H1 (cell line): ENCODE data around the gene DELE1. TPM values are rescaled to one million over a fixed set of nuclear protein-coding genes. Genes with fewer than 3 reads are reported as not detected.

ENCODE experiments used
- CTCF ChIA-PET: fragments of 300-600 bp; sonication (Branson Sonifier 250); formaldehyde crosslinking; loops from one replicate; lab custom pipeline; 2021; ENCODE audit not compliant: partially characterized antibody; lab: Charles Lee
- POLR2A ChIA-PET: fragments of 300-600 bp; sonication (Branson Sonifier 250); formaldehyde crosslinking; loops from one replicate; lab custom pipeline; 2021; ENCODE audit warnings: inconsistent platforms; ENCODE audit not compliant: partially characterized antibody; lab: Charles Lee
- DNase-seq, 2 experiments: peaks; one replicate each; pipeline versions ENCODE4 v3.0.0 to v3.0.0-alpha.2; 2010 to 2022; ENCODE audit warnings: low spot score in 2 of 2, low read depth in 1 of 2, mixed read lengths in 1 of 2
- FAIRE-seq: peaks from 2 replicates; lab custom pipeline; 2011; peaks lifted over from hg19 to GRCh38; lab: Jason Lieb, UNC
- H2AFZ ChIP-seq: 2 replicates; pipeline ENCODE4 v1.8.1; 2012; ENCODE audit warnings: low read length, inconsistent platforms
- H2AK5ac ChIP-seq: 2 replicates; pipeline ENCODE4 v1.6.1; 2013; ENCODE audit warnings: low read depth, low read length
- H2BK120ac ChIP-seq: replicated peaks from 2 replicates; pipeline ENCODE3; 2013; ENCODE audit warnings: low read depth, low read length, inconsistent platforms
- H2BK12ac ChIP-seq: 2 replicates; pipeline ENCODE4 v1.6.1; 2013; ENCODE audit warnings: low read depth, low read length
- H2BK15ac ChIP-seq: 2 replicates; pipeline ENCODE4 v1.6.1; 2013; ENCODE audit warnings: low read length
- H2BK20ac ChIP-seq: 2 replicates; pipeline ENCODE4 v1.6.1; 2013; ENCODE audit warnings: low read length
- H2BK5ac ChIP-seq: 2 replicates; pipeline ENCODE4 v1.6.1; 2013; ENCODE audit warnings: low read depth, low read length
- H3K14ac ChIP-seq: 2 replicates; pipeline ENCODE4 v1.6.1; 2013; ENCODE audit warnings: inconsistent platforms; ENCODE audit not compliant: insufficient read length
- H3K18ac ChIP-seq: 2 replicates; pipeline ENCODE4 v1.6.1; 2013; ENCODE audit warnings: low read length; ENCODE audit errors: extremely low read depth
- H3K23ac ChIP-seq: 2 replicates; pipeline ENCODE4 v1.6.1; 2013; ENCODE audit warnings: inconsistent platforms; ENCODE audit not compliant: insufficient read length
- H3K23me2 ChIP-seq: 2 replicates; pipeline ENCODE4 v1.6.1; 2013; ENCODE audit warnings: low read depth, low read length
- H3K27ac ChIP-seq: 2 replicates; pipeline ENCODE4 v1.6.1; 2011; ENCODE audit warnings: low read depth, low read length, inconsistent platforms
- H3K27me3 ChIP-seq, 4 experiments: replicated peaks in 1 of 4; 1 replicate in 1 of 4; 2 replicates in 3 of 4; pipeline versions ENCODE4 v1.6.1 to v1.8.1; 2011 to 2013; ENCODE audit warnings: low read length in 3 of 4, mild to moderate bottlenecking in 3 of 4, inconsistent platforms in 2 of 4, mixed read lengths in 2 of 4, moderate library complexity in 1 of 4; ENCODE audit not compliant: control insufficient read depth in 3 of 4, insufficient read depth in 3 of 4; ENCODE audit errors: extremely low read depth in 1 of 4
- H3K36me3 ChIP-seq, 4 experiments: 2 replicates each; pipeline versions ENCODE4 v1.6.1 to v1.8.1; 2011 to 2013; ENCODE audit warnings: mild to moderate bottlenecking in 4 of 4, low read length in 3 of 4, moderate library complexity in 2 of 4, control low read depth in 1 of 4, inconsistent platforms in 1 of 4; ENCODE audit not compliant: insufficient read depth in 4 of 4, control insufficient read depth in 2 of 4
- H3K4ac ChIP-seq: replicated peaks from 2 replicates; pipeline ENCODE3; 2013; ENCODE audit warnings: low read length, low read depth, mixed read lengths, inconsistent platforms; ENCODE audit not compliant: insufficient read length
- H3K4me1 ChIP-seq, 4 experiments: replicated peaks in 1 of 4; 1 replicate in 1 of 4; 2 replicates in 3 of 4; pipeline versions ENCODE4 v1.6.1 to v1.8.1; 2011 to 2013; ENCODE audit warnings: low read length in 3 of 4, inconsistent platforms in 2 of 4, mixed read lengths in 1 of 4; ENCODE audit not compliant: insufficient read depth in 4 of 4, control insufficient read depth in 3 of 4
- H3K4me2 ChIP-seq, 2 experiments: 2 replicates each; pipeline versions ENCODE4 v1.6.1 to v1.8.1; 2011 to 2013; ENCODE audit warnings: low read depth in 2 of 2, low read length in 2 of 2, control low read depth in 1 of 2, inconsistent platforms in 1 of 2, mild to moderate bottlenecking in 1 of 2; ENCODE audit not compliant: insufficient read depth in 1 of 2
- H3K4me3 ChIP-seq, 4 experiments: fragments of 200-600, 300-600 bp in 1 of 4; sonication (generic), shearing (Covaris generic), sonication (Bioruptor Twin) in 1 of 4; 2 replicates each; pipeline versions ENCODE4 v1.5.1 to v1.8.1; 2011 to 2016; ENCODE audit warnings: low read length in 4 of 4, low read depth in 3 of 4, control low read depth in 2 of 4, inconsistent platforms in 2 of 4, mild to moderate bottlenecking in 2 of 4, mixed read lengths in 1 of 4, moderate library complexity in 1 of 4; ENCODE audit not compliant: insufficient read depth in 2 of 4; ENCODE audit errors: extremely low read depth in 1 of 4
- H3K56ac ChIP-seq: replicated peaks from 2 replicates; pipeline ENCODE3; 2013; ENCODE audit warnings: low read depth, mild to moderate bottlenecking, mixed read lengths, low read length, inconsistent platforms; ENCODE audit not compliant: insufficient read length
- H3K79me1 ChIP-seq: 2 replicates; pipeline ENCODE4 v1.6.1; 2013; ENCODE audit warnings: low read depth, low read length, control low read depth
- H3K79me2 ChIP-seq, 2 experiments: 2 replicates each; pipeline versions ENCODE4 v1.6.1 to v1.8.1; 2012 to 2013; ENCODE audit warnings: low read length in 2 of 2, mild to moderate bottlenecking in 2 of 2, inconsistent platforms in 1 of 2; ENCODE audit not compliant: insufficient read depth in 2 of 2, control insufficient read depth in 1 of 2
- H3K9ac ChIP-seq, 4 experiments: replicated peaks in 1 of 4; 1 replicate in 1 of 4; 2 replicates in 3 of 4; pipeline versions ENCODE4 v1.6.1 to v1.8.1; 2011 to 2013; ENCODE audit warnings: low read depth in 3 of 4, low read length in 3 of 4, control low read depth in 2 of 4, mild to moderate bottlenecking in 2 of 4, moderate library complexity in 2 of 4, inconsistent platforms in 1 of 4; ENCODE audit errors: extremely low read depth in 1 of 4
- H3K9me3 ChIP-seq, 2 experiments: 2 replicates each; pipeline versions ENCODE4 v1.6.1 to v1.8.1; 2012 to 2013; ENCODE audit warnings: mild to moderate bottlenecking in 2 of 2, moderate library complexity in 2 of 2, control low read depth in 1 of 2, inconsistent platforms in 1 of 2, low read depth in 1 of 2, low read length in 1 of 2, mixed read lengths in 1 of 2; ENCODE audit not compliant: insufficient read depth in 2 of 2
- H4K20me1 ChIP-seq, 2 experiments: replicated peaks in 1 of 2; 2 replicates each; pipeline versions ENCODE3 to v1.8.1; 2011 to 2013; ENCODE audit warnings: inconsistent platforms in 2 of 2, low read length in 2 of 2, mild to moderate bottlenecking in 1 of 2; ENCODE audit not compliant: insufficient read depth in 2 of 2, control insufficient read depth in 1 of 2
- H4K5ac ChIP-seq: 2 replicates; pipeline ENCODE4 v1.6.1; 2013; ENCODE audit warnings: low read length, low read depth, mixed read lengths, inconsistent platforms; ENCODE audit not compliant: insufficient read length
- H4K8ac ChIP-seq: 2 replicates; pipeline ENCODE4 v1.8.0; 2013; ENCODE audit warnings: mild to moderate bottlenecking, moderate library complexity, low read length, inconsistent platforms; ENCODE audit not compliant: insufficient read depth; ENCODE audit errors: extremely low read depth
- H4K91ac ChIP-seq: replicated peaks from 2 replicates; pipeline ENCODE3; 2013; ENCODE audit warnings: low read length, mixed read lengths, inconsistent platforms; ENCODE audit not compliant: insufficient read length
- POLR2A ChIP-seq, 2 experiments: IDR thresholded peaks; 1 replicate in 1 of 2; 2 replicates in 1 of 2; pipeline ENCODE4 v1.6.1; 2011; ENCODE audit warnings: low read depth in 2 of 2, low read length in 2 of 2, mild to moderate bottlenecking in 2 of 2; ENCODE audit errors: control extremely low read depth in 1 of 2
- SIN3A ChIP-seq, 2 experiments: IDR thresholded peaks in 1 of 2; conservative IDR thresholded peaks in 1 of 2; 2 replicates each; pipeline ENCODE4 v1.6.1; 2011 to 2012; ENCODE audit warnings: low read length in 2 of 2, improper control_type of control experiment in 1 of 2, low read depth in 1 of 2, mild to moderate bottlenecking in 1 of 2
- SP1 ChIP-seq: IDR thresholded peaks from 2 replicates; pipeline ENCODE4 v1.6.1; 2011; ENCODE audit warnings: low read depth, low read length
- TEAD4 ChIP-seq: IDR thresholded peaks from 2 replicates; pipeline ENCODE4 v1.6.1; 2012; ENCODE audit warnings: low read depth, low read length, inconsistent platforms, mixed read lengths
- WGBS, 2 experiments: shearing (Covaris generic) in 1 of 2; methylation state at CpG; one replicate each; pipeline versions ENCODE4 v1.1.6 to v1.1.7; 2013 to 2015; ENCODE audit warnings: low lambda C conversion rate in 2 of 2, mixed read lengths in 2 of 2, inconsistent platforms in 1 of 2, low coverage in 1 of 2, missing lambda C conversion rate in 1 of 2; ENCODE audit not compliant: insufficient replicate concordance in 2 of 2, insufficient coverage in 1 of 2, insufficient read length in 1 of 2; ENCODE audit errors: extremely low coverage in 1 of 2, missing lambda C conversion rate in 1 of 2; 5-methylcytosine and 5-hydroxymethylcytosine counted together
- polyA plus RNA-seq, 7 experiments: library from polyadenylated mRNA; depleted of rRNA in 3 of 7; stranded (reverse) in 5 of 7; unstranded in 2 of 7; fragments of >200 nt in 5 of 7; fragments of 200-250 nt in 2 of 7; gene quantifications; 1 replicate in 5 of 7; 2 replicates in 1 of 7; 4 replicates in 1 of 7; pipeline versions ENCODE4 v1.2.1 to v1.2.3, GENCODE V29; 2011 to 2013; ENCODE audit warnings: missing spikeins in 2 of 7, mixed read lengths in 2 of 7
- total RNA-seq: library from RNA; stranded (reverse); fragmentation: NEBNext Ultra II Directional; extraction: Animal tissue kit (Norgen Biotek cat#: 25700); gene quantifications from 2 replicates; pipeline ENCODE4 v1.2.1, GENCODE V29; 2021

The DELE1 gene
- total and polyA plus RNA-seq, 2 of the 8 experiments (the other 6 are each of a cell fraction or from before 2014, with no cell fraction given): 61.4 to 114 TPM

DNA sequence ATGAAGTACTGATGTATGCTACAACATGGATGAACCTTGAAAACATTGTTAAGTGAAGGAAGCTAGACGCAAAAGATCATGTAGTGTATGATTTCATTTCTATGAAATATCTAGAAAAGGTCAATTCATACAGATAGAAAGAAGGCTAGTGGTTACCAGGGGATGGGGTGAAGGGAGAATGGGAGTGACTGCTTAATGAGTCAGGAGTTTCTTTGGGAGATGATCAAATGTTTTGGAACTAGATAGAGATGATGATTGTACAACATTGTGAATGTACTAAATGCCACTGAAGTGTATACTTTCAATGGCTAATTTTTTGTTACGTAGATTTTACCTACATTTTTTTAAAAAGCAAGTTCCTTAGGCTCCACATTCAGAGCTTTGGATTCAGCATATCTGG, 14.9 kb upstream of the DELE1 start:
- ChIA-PET CTCF (interaction anchor here (0.6 kb wide), 1 partner anchor 25 kb away, joined by 3 read pairs; no protein-coding TSS in a partner anchor), POLR2A (no interaction called here)
- Histone ChIP-seq H3K4me1 (peaks cover 3 to 6% (median 4%) of the 10 kb centered on the region in 4 experiments; a peak in 6 of 7 replicates), H3K27me3 (peaks cover 0 to 11% (median 5%) of the 10 kb centered on the region in 4 experiments; a peak in 5 of 7 replicates), H2BK120ac (no peak overlapping the region), H3K23me2 (peaks cover under 1% of the 10 kb centered on the region; the same call in 1 of the 2 replicates), H3K36me3 (no peaks in the 10 kb centered on the region), H2BK12ac (no peak overlapping the region), H3K4me3 (no peak overlapping the region), H3K9ac (no peak overlapping the region), H3K4me2 (no peak overlapping the region), H2BK20ac (no peak overlapping the region), H4K20me1 (no peaks in the 10 kb centered on the region), H3K14ac (no peak overlapping the region), H3K79me2 (no peaks in the 10 kb centered on the region), H3K79me1 (no peaks in the 10 kb centered on the region), H2AK5ac (no peak overlapping the region), H2BK15ac (no peak overlapping the region), H3K4ac (no peak overlapping the region), H4K5ac (no peak overlapping the region), H3K56ac (no peak overlapping the region), H3K18ac (no peak overlapping the region), H2AFZ (no peak overlapping the region), H4K91ac (no peak overlapping the region), H3K9me3 (no peaks in the 10 kb centered on the region), H4K8ac (no peak overlapping the region), H2BK5ac (no peak overlapping the region), H3K23ac (no peak overlapping the region), H3K27ac (no peak overlapping the region)
- no peak for TF ChIP-seq TEAD4
- no peak for TF ChIP-seq POLR2A (IDR thresholded peaks at IDR 0.05; ENCODE audit: control extremely low read depth in 1 of 2, low read depth in 2 of 2, low read length in 2 of 2)
- no peak for TF ChIP-seq SP1
- no peak for TF ChIP-seq SIN3A (conservative IDR thresholded peaks at IDR 0.05 in 1 of 2, IDR thresholded peaks at IDR 0.05 in 1 of 2; ENCODE audit: low read depth in 1 of 2, low read length in 2 of 2)
- DNase-seq (no peak), FAIRE-seq (no peak)
- 93% methylated on average over 2 of the region's 2 CpGs; no CpG with 5 or more reads in 1 of the 2 experiments for WGBS, 2 experiments
